A673 (cell line): ENCODE results near the gene BOK.

Experiments
- CTCF ChIP-seq: fragments of 300-800, 200-600 bp; sonication (generic); conservative IDR thresholded peaks from 2 replicates; pipeline ENCODE4 v1.5.1; 2017; ENCODE audit warnings: low read depth, mild to moderate bottlenecking, antibody characterized with exemption, low read length, moderate library complexity, mixed read lengths
- EZH2 ChIP-seq: fragments of 200-600 bp; sonication (generic); IDR thresholded peaks from 2 replicates; pipeline ENCODE4 v1.6.1; 2017; ENCODE audit warnings: borderline replicate concordance, low read depth, mild to moderate bottlenecking, mixed read lengths, antibody characterized with exemption, low read length; ENCODE audit not compliant: poor library complexity, severe bottlenecking

DNA sequence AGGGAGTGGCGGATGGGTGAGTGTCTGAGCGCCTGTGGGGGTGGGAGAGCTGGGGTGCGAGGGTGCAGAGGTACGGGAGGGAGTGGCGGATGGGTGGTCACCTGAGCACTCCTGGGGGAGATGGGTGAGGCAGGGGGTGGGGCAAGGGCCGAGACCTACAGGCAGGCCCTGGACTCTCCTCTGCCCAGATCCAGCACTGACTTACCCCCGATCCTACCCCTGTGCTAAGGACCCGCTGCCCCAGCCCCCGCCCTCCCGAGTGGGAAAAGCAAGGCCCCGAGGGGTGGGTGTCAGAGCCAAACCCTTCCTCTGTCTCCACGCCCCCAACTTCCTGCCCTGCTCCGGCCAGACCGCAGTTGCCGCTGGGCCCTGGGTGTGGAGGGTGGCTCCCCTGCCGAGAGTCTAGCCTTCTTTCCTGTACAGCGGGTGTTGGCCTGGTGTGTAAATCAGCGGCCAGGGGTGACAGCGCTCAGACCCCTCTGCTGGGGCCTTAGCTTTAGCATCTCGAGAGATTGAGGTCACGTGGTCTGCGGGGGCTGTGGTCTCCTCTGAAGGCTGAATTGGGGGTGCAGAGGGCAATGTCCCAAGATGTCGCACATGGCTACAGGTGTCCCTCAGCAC, 12.5 kb downstream of the BOK start:
- TF ChIP-seq CTCF (no peak), EZH2 (no peak)
